ENCODE data around the gene DSCAML1. TPM values are rescaled to one million over a fixed set of nuclear protein-coding genes. Genes with fewer than 3 reads are reported as not detected.

Gene DSCAML1
- total and polyA plus RNA-seq, 2 of the 8 experiments (the other 6 are each of a cell fraction or from before 2014, with no cell fraction given) = 0.19 to 0.24 TPM

- H3K4ac ChIP-seq (replicated peaks; ENCODE audit: insufficient read length, low read depth, low read length) = no peak overlapping the region
- no peak overlapping the region for H3K18ac ChIP-seq (ENCODE audit: extremely low read depth, low read length)
- H3K79me2 ChIP-seq (ENCODE audit: control insufficient read depth in 1 of 2, insufficient read depth in 2 of 2, low read length in 2 of 2) = no peaks in the 10 kb centered on the region
- H3K9me3 ChIP-seq (ENCODE audit: insufficient read depth in 2 of 2, low read depth in 1 of 2, low read length in 1 of 2) = no peaks in the 10 kb centered on the region
- H4K8ac ChIP-seq (ENCODE audit: extremely low read depth, insufficient read depth, low read length) = no peak overlapping the region
- no peak overlapping the region; the same call in 1 of the 2 replicates for H2BK20ac ChIP-seq (ENCODE audit: low read length)
- no peak for TF ChIP-seq NANOG (IDR thresholded peaks at IDR 0.05; ENCODE audit: insufficient read depth, low read depth, low read length, poor library complexity, severe bottlenecking)
- POLR2A ChIA-PET (ENCODE audit: partially characterized antibody) = no interaction called here
- H3K9ac ChIP-seq (replicated peaks in 1 of 4; ENCODE audit: extremely low read depth in 1 of 4, low read depth in 3 of 4, low read length in 3 of 4) = no peak overlapping the region
- H2BK120ac ChIP-seq (replicated peaks; ENCODE audit: low read depth, low read length) = no peak overlapping the region
- peaks cover 0 to 12% (median 7%) of the 10 kb centered on the region in 4 experiments; a peak in 6 of 7 replicates for H3K4me1 ChIP-seq (replicated peaks in 1 of 4; ENCODE audit: control insufficient read depth in 3 of 4, insufficient read depth in 4 of 4, low read length in 3 of 4)
- H3K27me3 ChIP-seq (replicated peaks in 1 of 4; ENCODE audit: control insufficient read depth in 3 of 4, extremely low read depth in 1 of 4, insufficient read depth in 3 of 4, low read length in 3 of 4) = peaks cover 0 to 5% (median 0%) of the 10 kb centered on the region in 4 experiments; a peak in 3 of 7 replicates
- no peaks in the 10 kb centered on the region; the same call in 1 of the 2 replicates for H3K23me2 ChIP-seq (ENCODE audit: low read depth, low read length)
- no peak overlapping the region for H4K5ac ChIP-seq (ENCODE audit: insufficient read length, low read depth, low read length)
- H2BK5ac ChIP-seq (ENCODE audit: low read depth, low read length) = no peak overlapping the region
- CTCF ChIA-PET (ENCODE audit: partially characterized antibody) = interaction anchor here (1.0 to 2.9 kb wide), 6 partner anchors 14 to 180 kb away, joined by 3 to 14 read pairs (median 4); no protein-coding TSS in a partner anchor
- H3K4me3 ChIP-seq (ENCODE audit: extremely low read depth in 1 of 4, insufficient read depth in 2 of 4, low read depth in 3 of 4, low read length in 4 of 4) = no peak overlapping the region
- H3K56ac ChIP-seq (replicated peaks; ENCODE audit: insufficient read length, low read depth, low read length) = no peak overlapping the region
- H4K91ac ChIP-seq (replicated peaks; ENCODE audit: insufficient read length, low read length) = no peak overlapping the region
- no peak overlapping the region for H3K27ac ChIP-seq (ENCODE audit: low read depth, low read length)
- H2AK5ac ChIP-seq (ENCODE audit: low read depth, low read length) = no peak overlapping the region
- FAIRE-seq (no peak), DNase-seq (ENCODE audit: low read depth in 1 of 2, low spot score in 2 of 2) (no peak)
- H3K14ac ChIP-seq (ENCODE audit: insufficient read length) = no peak overlapping the region
- no peaks in the 10 kb centered on the region for H3K79me1 ChIP-seq (ENCODE audit: low read depth, low read length)
- WGBS, 2 experiments (ENCODE audit: extremely low coverage in 1 of 2, insufficient coverage in 1 of 2, insufficient read length in 1 of 2, insufficient replicate concordance in 2 of 2, low coverage in 1 of 2, low lambda C conversion rate in 2 of 2, missing lambda C conversion rate in 1 of 2) = 79% methylated on average over 11 of the region's 12 CpGs; no CpG with 5 or more reads in 1 of the 2 experiments
- no peak overlapping the region for H2BK12ac ChIP-seq (ENCODE audit: low read depth, low read length)
- no peak overlapping the region for H2AFZ ChIP-seq (ENCODE audit: low read length)
- H3K4me2 ChIP-seq (ENCODE audit: insufficient read depth in 1 of 2, low read depth in 2 of 2, low read length in 2 of 2) = no peak overlapping the region
- no peaks in the 10 kb centered on the region for H3K36me3 ChIP-seq (ENCODE audit: control insufficient read depth in 2 of 4, insufficient read depth in 4 of 4, low read length in 3 of 4)
- H2BK15ac ChIP-seq (ENCODE audit: low read length) = no peak overlapping the region
- H3K23ac ChIP-seq (ENCODE audit: insufficient read length) = no peak overlapping the region
- no peaks in the 10 kb centered on the region for H4K20me1 ChIP-seq (replicated peaks in 1 of 2; ENCODE audit: control insufficient read depth in 1 of 2, insufficient read depth in 2 of 2, low read length in 2 of 2)
Measured at GRCh38 chr11:117551761-117552343, 245.2 kb downstream of the DSCAML1 start.

Data from H1 (cell line).